ENCODE results near the gene M1AP. TPM values are rescaled to one million over a fixed set of nuclear protein-coding genes. Genes with fewer than 3 reads are reported as not detected.

M1AP gene
- total and polyA plus RNA-seq, 9 of the 15 experiments (the other 6 are each of a cell fraction or from before 2014, with no cell fraction given) = 0.06 to 0.33 (median 0.11) TPM; not detected in 4

GRCh38 chr2:74585406-74586185 lies 62.5 kb downstream of the M1AP start (continued):
- TF ChIP-seq CUX1 (CRISPR knock-in tag; IDR thresholded peaks at IDR 0.05) (no peak), ZNF589 (CRISPR knock-in tag; IDR thresholded peaks at IDR 0.05; ENCODE audit: low read depth) (no peak), PKNOX1 (IDR thresholded peaks at IDR 0.05) (peak; percentile 34; the same call in 1 of the 2 replicates), HOMEZ (CRISPR knock-in tag; IDR thresholded peaks at IDR 0.05) (no peak), DLX4 (CRISPR knock-in tag; IDR thresholded peaks at IDR 0.05) (no peak), HCFC1 (IDR thresholded peaks at IDR 0.05; ENCODE audit: low read depth, low read length) (no peak), ZNF57 (CRISPR knock-in tag; IDR thresholded peaks at IDR 0.05) (no peak), BRD4 (IDR thresholded peaks at IDR 0.05) (no peak), DIDO1 (tag; IDR thresholded peaks at IDR 0.05; ENCODE audit: low read depth) (no peak), ZNF780A (CRISPR knock-in tag; IDR thresholded peaks at IDR 0.05) (no peak)
